GM18870 (cell line): Measurements from ENCODE around the gene PRF1.

ENCODE experiments used
- ATAC-seq: cut with Tn5 transposase; IDR thresholded peaks from one replicate; pipeline ENCODE4 v1.9.1; 2021; ENCODE audit warnings: moderate library complexity; ENCODE audit not compliant: unreplicated experiment

The PRF1 gene

DNA sequence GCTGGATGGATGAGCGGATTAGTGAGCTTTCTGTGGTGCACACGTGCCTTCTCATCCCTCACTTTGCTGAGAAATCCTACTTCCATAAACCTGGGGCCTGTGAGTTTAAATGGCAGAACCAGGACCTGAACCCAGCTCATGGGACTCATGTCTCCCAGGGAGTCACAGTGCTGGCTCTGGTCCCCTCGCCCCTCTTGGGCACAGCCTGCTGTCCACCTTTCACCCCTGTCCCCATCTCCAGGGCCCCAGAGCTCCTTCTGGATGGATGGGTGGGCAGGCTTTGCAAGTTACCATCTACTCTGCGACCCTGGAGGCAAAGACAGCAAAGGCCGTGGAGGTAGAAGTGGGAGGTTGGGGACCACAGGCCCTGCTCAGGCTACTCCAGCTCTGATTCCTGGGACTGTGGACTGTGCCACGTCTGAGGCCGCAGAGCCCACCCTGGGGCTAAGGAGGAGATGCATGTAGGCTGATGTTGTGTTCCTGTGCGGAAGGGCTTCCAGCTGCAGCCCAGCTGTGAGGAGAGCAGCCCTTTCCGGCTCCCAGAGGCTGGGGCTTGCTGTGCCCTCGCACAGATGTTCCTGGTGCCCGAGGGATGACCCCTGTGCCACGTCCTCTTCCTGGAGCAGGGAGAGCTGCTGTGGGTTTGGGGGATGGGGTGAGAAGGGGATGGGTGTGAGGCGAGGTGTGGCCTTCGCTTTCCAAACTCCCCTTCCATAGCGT lies 40.3 kb downstream of the PRF1 start:
- no peak for ATAC-seq

DNA sequence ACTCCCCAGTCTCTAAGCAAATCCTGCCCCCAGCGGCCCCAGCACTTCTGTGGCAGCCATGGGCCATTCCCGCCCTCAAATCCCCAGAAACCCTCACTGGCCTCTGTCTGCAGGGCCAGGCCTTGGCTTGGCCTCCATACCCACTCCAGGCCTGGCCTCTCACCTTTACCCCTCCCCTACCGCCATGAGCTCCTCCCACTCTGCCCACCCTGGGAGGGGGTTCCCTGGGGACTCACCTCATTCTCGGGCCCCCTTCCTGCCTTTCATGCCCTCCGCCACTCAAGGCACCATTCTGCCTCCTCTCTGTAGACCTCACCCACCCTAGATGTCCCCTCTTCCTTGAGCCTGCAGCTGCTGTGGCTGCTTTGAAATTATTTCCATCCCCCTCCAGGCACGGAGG lies 41.0 kb downstream of the PRF1 start:
- no peak for ATAC-seq

DNA sequence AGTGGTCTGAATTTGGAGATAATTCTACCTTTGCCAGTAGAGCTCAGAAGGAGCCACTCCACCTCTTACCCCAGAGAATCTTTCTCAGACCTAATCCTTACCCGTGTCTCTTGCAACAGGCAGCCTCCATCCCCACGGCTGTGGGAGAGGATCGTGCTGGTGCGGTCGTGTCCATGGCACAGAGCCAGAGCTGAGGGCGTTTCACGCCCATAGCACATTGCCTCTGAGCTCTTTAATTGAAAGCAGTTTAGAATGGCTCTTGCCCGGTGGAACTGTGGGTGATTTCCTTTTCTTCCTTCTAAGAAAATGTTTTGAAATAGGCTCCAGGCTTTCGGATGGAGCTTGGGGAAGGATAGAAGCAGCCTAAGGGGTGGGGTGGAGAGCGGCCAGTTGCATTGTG lies 41.5 kb downstream of the PRF1 start:
- ATAC-seq = no peak

DNA sequence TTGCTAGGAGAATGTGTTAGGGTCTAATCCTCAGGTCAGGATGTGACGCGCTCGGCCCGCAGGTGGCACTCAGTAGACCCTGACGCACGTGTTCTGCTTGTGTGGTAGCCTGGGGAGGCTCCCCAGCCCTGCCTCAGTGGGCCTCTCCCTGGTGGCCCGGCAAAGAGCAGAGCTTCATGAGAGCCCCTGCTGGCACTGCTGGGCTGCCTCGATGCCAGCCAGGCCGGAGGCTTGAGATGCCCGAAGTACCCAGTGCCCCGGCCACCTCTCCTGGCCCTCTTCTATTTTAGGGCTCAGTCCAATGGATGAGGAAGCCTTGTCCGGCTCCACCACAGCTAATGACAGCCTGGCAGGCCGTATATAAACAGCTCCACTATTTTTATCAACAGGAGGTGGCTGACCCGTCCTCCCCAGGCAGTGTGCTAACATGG lies 42.0 kb downstream of the PRF1 start:
- no peak for ATAC-seq

DNA sequence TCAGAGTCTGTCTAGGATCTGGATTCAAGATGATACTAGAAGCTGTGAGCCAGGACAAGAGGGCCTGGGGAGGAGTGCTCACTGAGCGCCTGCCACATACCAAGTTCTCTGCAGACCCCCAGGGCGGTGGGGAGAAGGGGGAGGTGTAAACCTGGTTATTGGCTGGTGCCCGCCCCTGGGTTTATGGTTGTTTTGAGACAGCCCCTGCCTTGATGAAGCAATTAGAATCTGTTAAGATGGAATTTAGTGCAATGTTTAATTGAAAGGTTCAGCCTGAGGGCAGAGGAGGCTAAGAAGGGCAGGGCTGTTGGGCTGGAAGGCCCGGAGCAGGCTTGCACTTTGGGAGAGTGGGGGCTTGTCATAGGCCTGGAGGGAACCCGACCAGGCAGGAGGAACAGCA lies 42.7 kb downstream of the PRF1 start:
- no peak for ATAC-seq

DNA sequence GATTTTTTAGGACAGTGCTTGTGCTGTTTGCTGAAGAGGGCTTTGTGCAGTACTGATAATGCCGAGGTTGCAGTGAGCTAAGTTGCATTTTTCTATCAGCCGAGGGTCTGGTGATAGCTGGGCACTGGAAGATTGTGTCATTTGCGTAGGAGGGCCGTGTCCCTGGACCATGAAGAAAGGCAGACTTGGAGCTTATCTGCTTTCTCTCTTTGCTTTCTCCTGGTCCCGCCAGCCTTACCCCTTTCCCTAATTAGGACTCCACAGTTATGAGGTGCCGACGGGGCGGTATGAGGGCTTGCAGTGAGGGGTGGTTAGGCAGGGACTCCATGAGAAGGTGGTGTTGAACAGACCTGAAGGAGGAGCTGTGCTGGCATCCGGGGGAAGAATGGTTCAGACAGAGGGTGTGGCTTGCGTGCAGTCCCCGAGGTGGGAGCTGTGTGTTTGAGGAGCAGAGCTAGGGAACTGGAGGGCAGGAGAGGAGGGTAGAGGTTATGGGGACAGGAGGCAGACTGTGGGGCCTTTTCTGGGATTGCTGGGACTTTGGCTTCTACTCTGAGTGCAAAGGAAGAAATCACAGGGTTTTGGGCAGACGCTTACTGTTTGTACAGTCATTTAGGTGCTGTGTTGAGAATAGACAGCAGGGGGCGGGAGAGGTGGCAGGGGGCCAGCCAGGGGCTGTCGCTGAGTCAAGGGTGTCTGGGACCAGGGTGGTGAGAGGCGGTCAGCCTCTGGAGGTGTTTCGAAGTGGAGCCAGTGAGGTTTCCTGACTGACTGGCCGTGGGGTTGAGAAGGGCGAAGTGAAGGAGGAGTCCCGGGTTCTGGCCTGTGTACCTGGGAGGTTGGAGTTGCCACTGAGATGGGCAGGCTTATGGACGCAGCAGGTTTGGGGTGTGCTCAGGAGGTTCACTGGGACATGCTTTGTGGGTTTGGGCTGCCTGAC lies 43.4 kb downstream of the PRF1 start:
- ATAC-seq = no peak

DNA sequence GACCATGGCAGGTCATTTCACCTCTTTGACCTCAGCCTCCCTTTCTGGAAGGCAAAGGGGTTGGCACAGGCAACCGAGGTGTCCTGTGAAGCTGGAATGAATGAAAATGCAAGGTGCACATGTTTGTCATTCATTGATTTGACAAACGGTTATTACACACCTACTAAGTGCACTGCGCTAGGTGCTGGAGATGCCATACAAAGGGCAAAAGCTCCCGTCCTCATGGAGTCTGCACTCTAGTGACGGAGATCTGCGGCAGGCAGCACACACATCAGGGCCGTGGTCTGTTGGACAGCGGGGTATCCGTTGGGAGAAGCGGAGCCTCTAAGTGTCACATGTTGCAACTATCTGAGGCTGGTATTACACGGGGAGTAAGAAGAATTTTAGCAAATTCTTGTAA lies 44.2 kb downstream of the PRF1 start:
- no peak for ATAC-seq

DNA sequence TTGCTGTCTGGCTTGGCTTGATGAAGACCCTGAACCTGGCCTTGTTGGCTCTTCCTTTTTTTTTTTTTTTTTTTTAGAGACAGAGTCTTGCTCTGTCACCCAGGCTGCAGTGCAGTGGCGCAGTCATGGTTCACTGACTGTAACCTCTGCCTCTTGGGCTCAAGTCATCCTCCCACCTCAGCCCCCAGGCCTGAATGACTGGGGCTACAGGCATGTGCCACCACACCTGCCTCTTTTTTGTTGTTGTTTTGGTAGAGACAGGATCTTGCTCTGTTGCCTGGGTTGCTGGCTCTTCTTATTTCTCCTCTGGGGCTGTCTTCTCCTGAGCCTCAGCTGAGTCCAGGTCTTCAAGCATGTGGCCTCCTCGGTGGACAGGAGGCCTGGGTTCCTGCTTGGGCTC lies 44.7 kb downstream of the PRF1 start:
- no peak for ATAC-seq

DNA sequence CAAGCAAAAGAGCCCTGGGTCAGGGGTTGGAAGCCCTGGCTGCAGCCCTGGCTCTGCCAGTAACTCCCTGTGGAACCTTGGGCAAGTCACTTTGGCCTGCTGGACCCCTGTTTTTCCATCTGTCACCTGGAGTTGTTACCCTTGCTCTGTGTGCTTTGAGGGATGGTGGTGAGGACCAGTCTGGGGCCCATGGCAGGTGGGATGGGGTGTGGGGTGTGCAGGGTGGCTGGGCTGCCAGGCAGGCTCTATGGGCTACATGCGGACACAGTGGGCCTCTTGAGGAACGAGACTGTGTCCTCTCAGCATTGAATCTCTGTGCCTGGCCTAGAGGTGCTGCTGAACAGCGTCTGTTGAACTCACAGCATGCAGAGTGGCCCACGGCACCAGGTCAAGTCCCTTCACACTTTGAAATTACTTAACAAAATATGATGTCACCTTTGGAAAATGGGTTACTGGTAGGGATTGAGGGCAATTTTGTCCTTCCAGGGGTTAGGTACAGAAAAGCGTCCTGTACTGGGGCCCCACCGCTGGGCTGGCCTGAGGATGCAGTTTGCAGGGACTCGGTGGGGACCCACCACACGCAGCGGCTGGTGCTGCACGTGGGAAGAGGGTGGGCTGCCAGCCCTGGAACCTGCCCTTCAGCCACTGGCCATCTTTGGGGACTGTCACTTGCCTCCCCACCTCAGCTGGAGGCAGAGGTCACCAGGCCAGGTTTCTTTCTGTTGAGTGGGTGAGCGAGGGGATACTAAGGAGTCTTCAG lies 45.3 kb downstream of the PRF1 start:
- no peak for ATAC-seq

DNA sequence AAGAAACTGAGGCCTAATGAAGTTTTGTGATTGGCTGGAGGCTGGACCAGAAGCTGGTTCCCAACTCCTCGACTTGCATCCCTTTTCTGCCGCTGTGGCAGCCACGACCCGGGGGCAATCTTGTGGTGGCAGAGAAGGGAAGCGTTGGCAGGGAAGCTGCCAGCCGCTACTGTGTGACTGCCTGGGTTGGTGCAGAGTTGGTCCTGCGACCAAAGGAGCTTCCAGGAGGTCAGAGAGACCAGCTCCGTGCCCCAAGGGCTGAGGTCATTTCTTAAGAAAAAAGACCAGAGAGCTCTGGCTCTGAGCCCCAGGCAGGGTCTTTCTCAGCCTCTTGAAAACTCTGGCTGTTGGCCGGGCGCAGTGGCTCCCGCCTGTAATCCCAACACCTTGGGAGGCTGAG lies 47.2 kb downstream of the PRF1 start:
- no peak for ATAC-seq

DNA sequence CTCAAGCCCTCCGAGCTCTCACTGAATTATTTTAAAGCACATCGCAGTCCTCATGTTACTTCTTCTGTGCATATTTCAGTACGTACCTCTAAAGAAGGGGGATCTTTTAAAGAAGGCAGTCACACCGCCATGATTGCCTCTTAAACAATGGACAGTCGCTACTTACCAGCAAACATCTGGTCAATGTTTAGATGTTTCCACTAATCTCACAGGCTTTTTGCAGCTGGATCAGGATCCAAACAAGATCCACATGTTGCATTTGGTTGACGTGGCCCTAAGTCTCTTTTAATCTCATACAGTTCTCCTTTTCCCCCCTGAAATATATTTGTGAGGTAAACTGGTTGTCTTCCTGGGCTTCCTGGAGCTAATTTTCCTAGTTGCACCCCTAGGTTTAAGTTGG lies 50.0 kb downstream of the PRF1 start:
- no peak for ATAC-seq

DNA sequence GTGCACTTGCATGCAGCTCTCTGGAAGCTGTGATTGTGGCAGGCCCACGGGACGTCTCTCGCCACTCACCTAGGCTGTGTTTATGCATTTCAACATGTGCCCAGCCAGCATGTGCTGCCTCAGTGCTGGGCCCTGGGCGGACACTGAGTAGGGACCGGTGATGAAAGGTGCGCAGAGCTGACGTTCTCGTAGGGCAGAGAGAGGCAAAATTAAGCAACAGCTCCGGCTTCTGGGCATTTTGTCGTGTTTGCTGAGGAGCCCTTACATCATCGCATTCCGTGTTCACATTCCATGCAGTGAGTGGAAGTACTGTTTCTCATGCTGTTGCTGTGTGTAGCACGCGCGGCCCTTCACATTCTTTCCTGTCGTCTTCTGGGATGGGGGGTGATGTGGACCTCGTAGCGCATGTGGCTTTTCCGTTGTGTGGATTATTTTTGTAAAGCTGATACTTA lies 50.5 kb downstream of the PRF1 start:
- no peak for ATAC-seq

DNA sequence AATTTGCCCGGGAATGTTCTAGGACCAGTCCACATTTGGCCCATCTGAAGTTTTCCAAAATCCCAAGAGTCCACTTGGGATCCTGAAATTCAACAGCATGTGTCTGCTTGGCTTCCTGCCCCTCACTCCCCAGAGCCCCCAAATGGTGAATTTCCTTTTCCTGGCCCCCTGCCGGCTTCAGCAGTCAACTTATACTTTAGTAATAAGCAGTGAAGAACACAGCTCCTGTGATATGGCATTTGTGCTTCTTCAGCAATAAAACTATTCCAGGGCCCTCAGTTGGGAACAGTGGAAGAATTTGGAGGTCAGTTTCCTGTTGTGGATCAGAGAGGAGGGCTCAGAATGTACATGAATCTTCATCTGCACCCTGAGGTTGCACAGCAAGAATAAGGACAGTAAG lies 51.1 kb downstream of the PRF1 start:
- ATAC-seq = no peak

DNA sequence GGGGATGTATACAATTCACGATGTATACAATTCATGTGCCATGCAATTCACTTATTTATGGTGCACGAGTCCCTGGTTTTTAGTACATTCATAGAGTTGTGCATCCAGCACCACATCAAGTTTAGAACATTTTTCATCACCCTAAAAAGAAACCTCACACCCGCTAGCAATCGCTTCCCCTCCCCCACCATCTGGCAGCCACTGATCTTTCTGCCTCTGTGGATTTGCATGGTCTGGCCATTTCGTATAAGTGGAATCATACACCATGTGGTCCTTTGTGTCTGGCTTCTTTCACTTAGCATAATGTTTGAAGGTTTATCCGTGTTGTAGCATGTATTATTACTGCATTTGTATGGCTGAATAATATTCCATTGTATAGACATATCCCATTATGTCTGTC lies 52.1 kb downstream of the PRF1 start:
- no peak for ATAC-seq

DNA sequence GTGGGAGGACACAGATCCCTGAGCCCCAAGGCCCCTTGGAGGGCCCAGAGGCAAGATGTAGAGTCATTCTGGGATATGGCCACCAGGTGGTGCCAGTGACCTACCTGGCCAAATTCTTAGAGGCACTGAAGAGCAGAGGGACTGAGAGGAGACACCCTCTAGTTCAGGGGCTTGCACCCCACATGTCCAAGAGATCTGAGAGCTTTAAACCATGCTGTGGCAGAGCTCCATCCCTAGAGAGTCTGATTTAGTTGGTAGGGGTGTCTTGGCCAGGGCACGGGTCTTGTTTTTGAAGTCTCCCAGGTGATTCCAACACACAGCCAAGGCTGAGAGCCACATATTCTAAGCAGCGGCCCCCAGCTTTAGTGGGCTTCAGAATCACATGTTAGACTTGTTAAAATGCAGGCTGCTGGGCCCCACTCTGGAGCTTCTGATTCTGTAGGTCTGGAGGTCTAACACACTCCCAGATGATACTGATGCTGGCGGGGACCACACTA lies 52.5 kb downstream of the PRF1 start:
- no peak for ATAC-seq

DNA sequence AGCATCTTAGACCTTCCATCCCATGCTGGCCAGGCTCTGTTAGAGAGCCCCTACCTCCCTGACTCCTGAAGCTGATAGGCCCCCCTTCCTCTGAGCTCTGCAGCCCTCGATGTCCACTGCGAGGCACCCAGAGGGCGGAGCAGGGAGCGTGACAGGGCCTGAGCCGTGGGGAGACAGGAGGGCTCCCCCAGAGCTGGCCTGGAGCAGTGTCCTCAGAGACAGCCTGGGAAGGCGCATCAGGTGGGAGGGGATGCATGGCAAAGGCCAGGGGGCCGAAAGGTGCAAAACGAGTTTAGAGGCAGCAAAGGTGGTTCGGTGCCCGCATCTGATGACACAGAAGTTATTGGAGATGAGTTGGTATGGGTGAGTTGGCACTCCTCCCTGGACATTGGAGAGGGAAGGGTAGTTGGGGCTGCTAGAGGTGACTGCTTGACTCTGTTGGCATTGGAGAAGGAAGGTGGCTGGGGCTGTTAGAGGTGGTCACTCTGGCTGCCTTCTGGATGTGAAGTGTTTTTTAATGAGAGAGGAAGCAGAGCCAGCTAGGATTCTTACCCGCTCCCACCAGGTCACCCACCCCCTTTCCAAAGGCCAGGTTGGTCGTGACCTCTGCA lies 53.1 kb downstream of the PRF1 start:
- no peak for ATAC-seq
